GM11168 (cell line): ENCODE data around the gene SPATS2L.

Experiments used
- in situ Hi-C: fragments of 300-500 bp; cut with MboI; formaldehyde crosslinking; loops from one replicate; pipeline ENCODE4 v1.12.0; 2022; ENCODE audit warnings: low sequenced_read_pairs; ENCODE audit not compliant: unreplicated experiment

The SPATS2L gene

GRCh38 chr2:200454927-200455801, 148.7 kb downstream of the SPATS2L start:
- in situ Hi-C loops, result no loop called here

DNA sequence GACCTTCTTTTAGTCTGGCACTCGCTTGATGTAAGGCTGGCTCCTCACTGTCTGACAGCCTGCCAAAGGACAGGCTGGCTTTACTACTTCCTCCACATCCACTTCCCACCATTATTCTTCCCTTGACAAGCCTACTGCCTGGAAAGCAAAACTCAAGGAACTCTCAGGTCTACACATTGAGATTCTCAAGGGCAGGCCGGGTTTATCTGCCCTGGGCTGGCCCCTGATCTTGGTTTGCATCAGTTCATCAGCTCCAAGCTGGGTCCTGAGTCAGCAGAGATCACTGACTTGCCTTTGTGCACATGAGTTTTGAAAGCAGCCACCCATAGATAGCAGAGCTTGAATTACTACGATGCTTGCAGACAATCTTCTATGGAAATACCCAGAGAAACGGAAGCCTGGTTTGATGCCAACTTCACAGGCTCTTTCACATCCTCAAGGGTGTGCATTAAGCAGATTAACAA, 149.5 kb downstream of the SPATS2L start:
- in situ Hi-C loops, result no loop called here

DNA sequence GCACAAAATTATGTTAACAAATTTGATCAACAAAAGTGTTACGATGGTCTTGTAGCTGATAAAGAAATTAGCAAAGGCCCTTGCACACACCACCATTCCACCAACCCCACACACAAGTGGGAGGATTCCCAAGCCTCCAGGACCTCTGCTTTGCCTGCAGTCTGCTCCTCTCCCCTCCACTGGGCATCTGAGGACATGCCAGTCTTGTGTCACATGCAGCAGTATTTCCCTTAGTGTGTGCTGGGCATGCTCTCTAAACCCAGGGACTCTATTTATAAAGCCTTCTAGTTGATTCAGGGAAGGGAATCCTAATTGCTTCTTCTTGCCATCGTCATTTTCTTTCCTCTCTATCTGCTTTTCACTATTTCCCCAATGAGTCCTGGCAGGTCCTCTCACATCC, 150.1 kb downstream of the SPATS2L start:
- in situ Hi-C loops, result no loop called here

- in situ Hi-C loops, result no loop called here
Observed at GRCh38 chr2:200459101-200459500, 152.6 kb downstream of the SPATS2L start.

- in situ Hi-C loops, result no loop called here
Observed at GRCh38 chr2:200461846-200462710, 155.6 kb downstream of the SPATS2L start.

- in situ Hi-C loops, result no loop called here
Observed at GRCh38 chr2:200463452-200463851, 157.0 kb downstream of the SPATS2L start.

DNA sequence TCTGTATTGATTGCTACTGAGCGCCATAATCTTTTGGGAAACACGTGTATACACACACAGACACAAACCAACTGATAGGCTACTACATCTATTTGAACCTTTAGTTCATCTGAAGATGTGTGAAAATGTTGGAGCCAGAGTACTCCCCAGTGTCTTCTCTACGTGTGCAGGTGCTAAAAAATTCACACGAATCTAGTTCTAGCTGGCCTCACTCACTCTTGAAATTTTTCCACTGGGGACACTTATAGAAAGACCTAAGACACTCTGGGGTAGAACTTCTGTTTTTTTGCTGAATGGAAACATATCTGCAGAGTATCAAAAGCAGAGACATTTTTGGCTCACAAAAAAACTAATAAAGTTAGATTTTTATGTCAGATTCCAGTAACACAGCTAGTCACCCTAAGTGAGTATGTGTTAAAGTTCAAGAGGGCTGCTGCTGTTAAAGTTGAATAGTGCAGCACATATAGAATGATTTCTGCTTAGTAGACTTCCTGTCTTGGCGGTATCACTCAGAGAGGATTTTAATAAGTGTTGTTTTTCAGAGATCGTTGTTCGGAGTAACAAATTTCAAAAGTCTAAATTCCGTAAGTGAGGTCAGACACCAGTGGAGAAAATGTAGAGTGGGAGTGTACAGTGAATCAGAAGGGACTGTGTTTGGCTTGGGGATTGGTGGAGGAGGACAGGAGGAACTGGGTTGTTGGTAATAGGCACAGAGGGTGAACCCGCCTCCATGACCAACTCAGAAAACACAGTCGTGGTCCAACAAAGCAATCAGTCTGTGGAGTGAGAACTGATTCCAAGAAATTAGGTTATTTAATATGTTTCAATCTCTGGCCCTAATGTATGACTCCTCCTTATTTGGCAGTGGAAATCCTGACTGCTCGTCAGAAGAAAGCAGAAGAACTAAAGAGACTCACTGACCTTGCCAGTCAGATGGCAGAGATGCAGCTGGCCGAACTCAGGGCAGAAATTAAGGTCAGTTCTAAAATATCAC, 160.2 kb downstream of the SPATS2L start:
- in situ Hi-C loops, result no loop called here

DNA sequence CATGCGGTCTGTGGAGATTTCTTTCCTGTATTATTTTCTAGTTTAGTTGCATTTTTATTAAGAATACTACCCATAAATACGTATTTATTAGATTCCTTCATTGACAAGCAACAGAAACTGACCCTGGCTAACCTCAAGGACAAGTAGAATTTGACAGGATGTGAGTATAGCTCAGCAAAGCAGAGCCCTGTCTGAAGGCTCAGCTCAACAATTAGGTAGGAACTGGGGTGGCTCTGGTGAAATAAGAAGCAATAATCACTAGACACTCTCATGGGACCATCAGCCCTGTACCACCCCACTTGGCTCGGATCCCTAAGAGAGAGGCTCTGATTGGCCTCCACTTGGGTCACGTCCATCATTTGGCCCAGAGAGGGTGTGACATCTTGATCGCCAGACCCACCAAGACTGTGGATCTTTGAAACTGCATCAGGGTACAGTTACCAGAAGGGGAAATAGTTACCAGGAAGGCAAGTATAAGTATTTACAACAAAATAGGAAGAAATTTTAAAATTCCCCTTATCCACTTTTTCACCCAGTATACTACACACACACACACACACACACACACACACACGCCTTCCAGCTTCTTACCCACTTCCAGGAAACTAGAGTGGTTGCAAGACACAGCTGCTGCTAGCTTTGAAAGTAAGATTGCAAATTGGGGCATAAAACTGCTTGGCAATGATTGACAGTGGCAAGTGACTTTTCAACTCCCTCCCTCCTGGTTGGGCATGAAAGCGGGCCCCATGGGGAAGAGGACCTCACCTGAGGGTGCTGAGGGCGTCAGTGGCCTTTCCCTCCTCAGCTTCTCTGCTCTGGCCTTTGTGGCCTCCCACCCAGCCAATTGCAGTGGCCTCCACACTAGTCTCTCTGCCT, 161.6 kb downstream of the SPATS2L start:
- in situ Hi-C loops, result no loop called here

DNA sequence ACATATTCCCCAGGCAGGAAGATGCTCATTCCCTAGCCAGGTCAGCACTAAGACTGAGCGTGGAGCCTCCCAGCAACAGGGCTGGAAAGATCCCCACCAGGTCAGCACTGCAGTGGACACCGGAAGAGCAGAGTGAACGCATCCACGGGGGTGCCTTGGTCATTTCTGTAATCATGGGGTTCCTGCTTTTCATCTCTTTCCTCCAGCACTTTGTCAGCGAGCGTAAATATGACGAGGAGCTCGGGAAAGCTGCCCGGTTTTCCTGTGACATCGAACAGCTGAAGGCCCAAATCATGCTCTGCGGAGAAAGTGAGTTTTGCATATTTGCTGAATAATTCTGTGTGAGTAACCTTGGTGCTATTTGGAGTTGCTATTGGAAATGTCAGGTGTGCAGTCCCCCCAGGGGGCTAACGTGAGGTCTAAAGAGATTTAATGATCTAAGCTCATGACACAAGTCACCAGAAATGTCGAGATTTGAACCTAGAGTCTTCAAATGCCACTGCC, 163.3 kb downstream of the SPATS2L start:
- in situ Hi-C loops, result no loop called here

DNA sequence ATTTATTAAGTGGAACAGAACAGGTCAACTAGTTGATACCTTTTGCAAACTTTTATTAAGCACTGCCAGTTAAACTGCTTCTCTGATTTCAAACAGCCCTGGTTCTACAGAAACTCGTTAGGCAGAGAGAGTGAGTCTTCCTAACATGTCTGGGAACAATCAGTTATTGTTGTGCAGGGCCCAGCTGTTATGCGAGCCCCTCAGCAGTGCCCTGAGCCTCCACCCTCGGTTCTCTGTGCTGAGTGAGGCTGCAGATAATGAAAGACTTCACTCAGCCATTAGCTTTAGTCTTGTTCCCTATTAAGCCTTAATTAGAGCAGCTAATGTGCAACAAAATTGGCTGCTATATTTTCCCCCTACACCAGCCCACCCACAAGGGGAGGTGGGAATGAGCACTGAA, 163.7 kb downstream of the SPATS2L start:
- in situ Hi-C loops, result no loop called here

- in situ Hi-C loops, result no loop called here
Observed at GRCh38 chr2:200471324-200471848, 164.9 kb downstream of the SPATS2L start.

- in situ Hi-C loops, result no loop called here
Observed at GRCh38 chr2:200471928-200472645, 165.6 kb downstream of the SPATS2L start.

- in situ Hi-C loops, result no loop called here
Observed at GRCh38 chr2:200472853-200473464, 166.5 kb downstream of the SPATS2L start.

DNA sequence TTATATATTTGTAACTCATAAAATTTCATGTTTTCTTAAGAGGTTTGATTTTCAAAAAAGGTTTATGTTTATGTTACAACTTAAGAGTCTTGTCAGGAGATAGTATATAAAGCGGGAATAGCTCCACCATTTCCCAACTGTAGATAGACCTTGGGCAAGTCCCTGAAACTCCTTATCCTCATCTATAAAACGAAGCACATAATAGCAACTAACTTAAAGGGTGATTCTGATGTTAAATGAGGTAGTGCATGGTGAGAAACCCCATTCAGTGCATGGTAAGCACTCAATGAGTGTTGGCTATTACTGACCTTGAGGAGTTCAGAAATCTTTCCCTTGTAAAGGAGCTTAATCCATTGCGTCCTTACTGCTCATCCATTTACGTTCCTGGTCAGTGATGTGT, 169.3 kb downstream of the SPATS2L start:
- in situ Hi-C loops, result no loop called here

DNA sequence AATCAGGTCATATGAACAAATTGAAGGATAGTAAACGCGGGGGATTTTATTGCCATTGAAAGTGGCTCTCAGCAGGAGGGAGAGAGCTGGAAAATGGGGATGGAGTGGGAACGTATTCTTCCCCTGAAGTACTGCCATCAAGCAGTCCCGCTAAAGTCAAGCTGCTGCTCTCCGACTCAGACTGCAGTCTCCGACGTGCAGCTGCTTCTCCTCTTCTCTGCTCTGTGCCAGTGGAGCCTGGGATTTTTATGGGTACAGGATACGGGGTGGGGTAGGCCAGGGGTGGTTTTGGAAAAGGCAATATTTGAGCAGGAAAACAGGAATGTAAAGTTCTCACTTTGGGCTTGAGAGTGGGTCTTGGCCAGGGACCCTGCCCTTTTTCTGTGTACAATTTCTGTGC, 170.3 kb downstream of the SPATS2L start:
- in situ Hi-C loops, result no loop called here

DNA sequence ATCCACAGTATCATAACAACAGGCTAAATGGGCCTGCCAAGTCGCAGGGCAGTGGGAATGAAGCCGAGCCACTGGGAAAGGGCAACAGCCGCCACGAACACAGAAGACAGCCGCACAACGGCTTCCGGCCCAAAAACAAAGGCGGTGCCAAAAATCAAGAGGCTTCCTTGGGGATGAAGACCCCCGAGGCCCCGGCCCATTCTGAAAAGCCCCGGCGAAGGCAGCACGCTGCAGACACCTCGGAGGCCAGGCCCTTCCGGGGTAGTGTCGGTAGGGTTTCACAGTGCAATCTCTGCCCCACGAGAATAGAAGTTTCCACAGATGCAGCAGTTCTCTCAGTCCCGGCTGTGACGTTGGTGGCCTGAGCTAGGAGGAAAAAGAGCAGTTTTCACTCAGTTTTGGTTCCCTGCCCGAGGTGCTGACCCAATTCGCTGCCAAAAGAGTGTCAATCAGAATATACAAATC, 171.2 kb downstream of the SPATS2L start:
- in situ Hi-C loops, result no loop called here

- in situ Hi-C loops, result no loop called here
Observed at GRCh38 chr2:200479692-200480265, 173.3 kb downstream of the SPATS2L start.
